HG03571 (cell line): ENCODE data around the gene CFAP300.
A peak's percentile ranks its signal among the peaks of the same experiment; 100 is the strongest.

Experiments used
- ATAC-seq: cut with Tn5 transposase; IDR thresholded peaks from one replicate; pipeline ENCODE4 v1.9.1; 2021; ENCODE audit not compliant: unreplicated experiment

Gene CFAP300

GRCh38 chr11:102071497-102072472, 24.5 kb downstream of the CFAP300 start:
- no peak for ATAC-seq

- ATAC-seq = no peak
Observed at GRCh38 chr11:102073253-102073652, 26.0 kb downstream of the CFAP300 start.

GRCh38 chr11:102079625-102080024, 32.4 kb downstream of the CFAP300 start:
- no peak for ATAC-seq

GRCh38 chr11:102081313-102081712, 34.1 kb downstream of the CFAP300 start:
- ATAC-seq = no peak

GRCh38 chr11:102085864-102086551, 38.8 kb downstream of the CFAP300 start:
- ATAC-seq = no peak

- ATAC-seq = no peak
Observed at GRCh38 chr11:102097186-102097585, 49.9 kb downstream of the CFAP300 start.

GRCh38 chr11:102099755-102100154, 52.5 kb downstream of the CFAP300 start:
- ATAC-seq = no peak

GRCh38 chr11:102108734-102109440, 61.6 kb downstream of the CFAP300 start:
- ATAC-seq = no peak

- ATAC-seq = peak; percentile 78
Observed at GRCh38 chr11:102109896-102110760, 62.9 kb downstream of the CFAP300 start, which contains the start of gene YAP1. TSS of gene YAP1 (plus strand) at chr11:102110447. CDS start at chr11:102110849, 402 bp downstream.

- ATAC-seq = peak; percentile 25
Observed at GRCh38 chr11:102110761-102111010, 63.4 kb downstream of the CFAP300 start.

GRCh38 chr11:102111011-102111786, 64.0 kb downstream of the CFAP300 start:
- ATAC-seq = no peak

- no peak for ATAC-seq
Observed at GRCh38 chr11:102111787-102112508, 64.7 kb downstream of the CFAP300 start.

GRCh38 chr11:102112509-102112821, 65.2 kb downstream of the CFAP300 start:
- no peak for ATAC-seq

GRCh38 chr11:102114032-102114431, 66.8 kb downstream of the CFAP300 start:
- ATAC-seq = no peak

- no peak for ATAC-seq
Observed at GRCh38 chr11:102115557-102115956, 68.3 kb downstream of the CFAP300 start.

GRCh38 chr11:102116453-102117205, 69.4 kb downstream of the CFAP300 start:
- no peak for ATAC-seq

- no peak for ATAC-seq
Observed at GRCh38 chr11:102117472-102118113, 70.4 kb downstream of the CFAP300 start.

- no peak for ATAC-seq
Observed at GRCh38 chr11:102118937-102119336, 71.7 kb downstream of the CFAP300 start.
